Lower leg skin (tissue), 3 donors: ENCODE results near the gene RABGGTA.

Experiments
- CTCF ChIP-seq, 3 donors: fragments of 450-650 bp; IDR thresholded peaks; one replicate each; pipeline ENCODE4 v1.5.1; 2016; ENCODE audit warnings: antibody characterized with exemption in 3 of 3, mild to moderate bottlenecking in 3 of 3, moderate library complexity in 2 of 3
- POLR2A ChIP-seq, 2 donors: fragments of 450-650 bp; IDR thresholded peaks; one replicate each; pipeline ENCODE4 v1.6.1; 2016 to 2017; ENCODE audit warnings: antibody characterized with exemption in 2 of 2, mild to moderate bottlenecking in 1 of 2, moderate library complexity in 1 of 2

GRCh38 chr14:24316597-24316950, 45.2 kb upstream of the RABGGTA start:
- TF ChIP-seq CTCF (IDR thresholded peaks at IDR 0.05) = no peak
- TF ChIP-seq POLR2A (IDR thresholded peaks at IDR 0.05) = no peak
